Transverse colon (tissue), 4 donors: Measurements from ENCODE around the gene PPIG. TPM values are rescaled to one million over a fixed set of nuclear protein-coding genes. Genes with fewer than 3 reads are reported as not detected.

ENCODE experiments used
- DNase-seq: peaks from one replicate; pipeline ENCODE4 v3.0.0-alpha.2; 2019
- H3K27ac ChIP-seq, 4 donors: fragments of 200-600 bp; sonication (generic); 2 replicates each; pipeline ENCODE4 v1.5.1; 2016 to 2018; ENCODE audit warnings: inconsistent platforms in 4 of 4
- H3K27me3 ChIP-seq: fragments of 200-600 bp; sonication (generic); 2 replicates; pipeline ENCODE4 v1.5.1; 2017; ENCODE audit warnings: inconsistent platforms
- H3K36me3 ChIP-seq, 4 donors: fragments of 200-600 bp; sonication (generic); 2 replicates each; pipeline ENCODE4 v1.5.1; 2017 to 2019; ENCODE audit warnings: inconsistent platforms in 4 of 4
- H3K4me1 ChIP-seq, 4 donors: fragments of 200-600 bp; sonication (generic); 2 replicates each; pipeline ENCODE4 v1.5.1; 2017 to 2020; ENCODE audit warnings: inconsistent platforms in 4 of 4
- H3K4me3 ChIP-seq, 4 donors: fragments of 200-600 bp; sonication (generic); 1 replicate in 1 of 4; 2 replicates in 3 of 4; pipeline versions ENCODE4 v1.5.1 to v1.6.1; 2017 to 2019; ENCODE audit warnings: inconsistent platforms in 4 of 4
- H3K9me3 ChIP-seq, 2 donors: fragments of 200-600 bp; sonication (generic); 2 replicates each; pipeline ENCODE4 v1.5.1; 2017 to 2019; ENCODE audit warnings: inconsistent platforms in 2 of 2
- CTCF ChIP-seq, 5 experiments: fragments of 200-600 bp in 3 of 5; fragments of 450-650 bp in 2 of 5; sonication (generic) in 3 of 5; IDR thresholded peaks; 1 replicate in 2 of 5; 2 replicates in 3 of 5; pipeline ENCODE4 v1.5.1; 2016 to 2017; ENCODE audit warnings: antibody characterized with exemption in 5 of 5, inconsistent platforms in 3 of 5, mild to moderate bottlenecking in 2 of 5, moderate library complexity in 1 of 5
- EP300 ChIP-seq: sonication (generic); formaldehyde crosslinking; IDR thresholded peaks from one replicate; pipeline ENCODE4 v1.6.1; 2017; ENCODE audit warnings: antibody characterized with exemption, low read depth
- POLR2A ChIP-seq: fragments of 450-650 bp; IDR thresholded peaks from one replicate; pipeline ENCODE4 v1.6.1; 2016; ENCODE audit warnings: antibody characterized with exemption, mild to moderate bottlenecking, moderate library complexity
- POLR2AphosphoS5 ChIP-seq, 3 donors: sonication (generic); formaldehyde crosslinking; IDR thresholded peaks; one replicate each; pipeline ENCODE4 v1.6.1; 2016; ENCODE audit warnings: antibody characterized with exemption in 3 of 3
- WGBS, 2 donors: methylation state at CpG; one replicate each; pipeline ENCODE4 v1.1.5; 2018; ENCODE audit warnings: low coverage in 1 of 2; 5-methylcytosine and 5-hydroxymethylcytosine counted together
- in situ Hi-C, 4 donors: fragments of 200-750 bp; cut with MboI; loops; one replicate each; pipeline versions ENCODE4 v1.15.0 to v1.15.1; 2017; ENCODE audit warnings: low sequenced_read_pairs in 3 of 4, low pct_ligation_motif_present in 1 of 4, low pct_unique_long_range_greater_than_20kb in 1 of 4
- intact Hi-C: fragments of 100-400 bp; cut with DNase I; formaldehyde crosslinking; loops from one replicate; pipeline ENCODE4 v1.15.1; 2023; ENCODE audit warnings: low total_unique reads
- total RNA-seq, 4 donors: library from RNA; depleted of rRNA; stranded (reverse); fragments of >200 nt; gene quantifications; one replicate each; pipeline ENCODE4 v1.1.0, GENCODE V29; 2016

Gene PPIG
- total RNA-seq, 4 donors from 2014 or later: 25.9 to 55.7 (median 44.4) TPM

- TF ChIP-seq POLR2AphosphoS5 (IDR thresholded peaks at IDR 0.05) (no peak), POLR2A (no peak), EP300 (no peak), CTCF (IDR thresholded peaks at IDR 0.05) (no peak)
- no peak overlapping the region for H3K27ac ChIP-seq
- no peaks in the 10 kb centered on the region for H3K27me3 ChIP-seq
- no peak overlapping the region for H3K4me3 ChIP-seq
- in situ Hi-C loops (no loop called here), intact Hi-C loops (no loop called here)
- WGBS, 2 donors: 77 to 84% methylated on average over 1 of the region's 1 CpG
- no peak for DNase-seq
- H3K4me1 ChIP-seq: no peaks in the 10 kb centered on the region
- peaks cover 0 to 46% (median 16%) of the 10 kb centered on the region in 4 donors for H3K36me3 ChIP-seq
- H3K9me3 ChIP-seq: no peaks in the 10 kb centered on the region
Observed at GRCh38 chr2:169620509-169620908, 36.4 kb downstream of the PPIG start.

GRCh38 chr2:169623235-169623634 lies 39.1 kb downstream of the PPIG start:
- TF ChIP-seq EP300 (no peak), POLR2A (no peak), POLR2AphosphoS5 (IDR thresholded peaks at IDR 0.05) (no peak), CTCF (IDR thresholded peaks at IDR 0.05) (no peak)
- peaks cover 0 to 27% (median 11%) of the 10 kb centered on the region in 4 donors for H3K36me3 ChIP-seq
- no peaks in the 10 kb centered on the region for H3K27me3 ChIP-seq
- 72 to 83% methylated on average over 4 of the region's 4 CpGs for WGBS, 2 donors
- no peak overlapping the region for H3K27ac ChIP-seq
- H3K4me1 ChIP-seq: no peaks in the 10 kb centered on the region
- no peak overlapping the region for H3K4me3 ChIP-seq
- no peak for DNase-seq
- H3K9me3 ChIP-seq: no peaks in the 10 kb centered on the region
- intact Hi-C loops: no loop called here
- in situ Hi-C loops: no loop called here

- in situ Hi-C loops: no loop called here
- 89 to 95% methylated on average over 3 of the region's 3 CpGs for WGBS, 2 donors
Observed at GRCh38 chr2:169625781-169626180, 41.6 kb downstream of the PPIG start.

GRCh38 chr2:169636440-169637097 lies 52.4 kb downstream of the PPIG start:
- TF ChIP-seq CTCF (IDR thresholded peaks at IDR 0.05): no peak
- no peak for TF ChIP-seq EP300
- no peak for TF ChIP-seq POLR2AphosphoS5 (IDR thresholded peaks at IDR 0.05)
- TF ChIP-seq POLR2A: no peak
- H3K27me3 ChIP-seq: no peaks in the 10 kb centered on the region
- in situ Hi-C loops: no loop called here
- no peak for DNase-seq
- no peaks in the 10 kb centered on the region for H3K9me3 ChIP-seq
- no peaks in the 10 kb centered on the region for H3K4me1 ChIP-seq
- H3K4me3 ChIP-seq: no peak overlapping the region
- peaks cover 0 to 54% (median 26%) of the 10 kb centered on the region in 4 donors for H3K36me3 ChIP-seq
- 93 to 95% methylated on average over 2 to 8 of the region's 8 CpGs for WGBS, 2 donors
- intact Hi-C loops: no loop called here
- no peak overlapping the region for H3K27ac ChIP-seq

More at GRCh38 chr2:169625781-169626180, 41.6 kb downstream of the PPIG start:
- H3K4me1 ChIP-seq: no peaks in the 10 kb centered on the region
- no peaks in the 10 kb centered on the region for H3K9me3 ChIP-seq
- TF ChIP-seq EP300 (no peak), POLR2AphosphoS5 (IDR thresholded peaks at IDR 0.05) (no peak), POLR2A (no peak), CTCF (IDR thresholded peaks at IDR 0.05) (no peak)
- H3K27me3 ChIP-seq: no peaks in the 10 kb centered on the region
- H3K27ac ChIP-seq: no peak overlapping the region
- no peak for DNase-seq
- intact Hi-C loops: no loop called here
- no peak overlapping the region for H3K4me3 ChIP-seq
- H3K36me3 ChIP-seq: peaks cover 0 to 23% (median 9%) of the 10 kb centered on the region in 4 donors
